ENCODE data around the gene SOX30.
"Not testable (repeated sequence)": the region's sequence is repeated elsewhere in the genome, so short reads cannot be mapped to it uniquely, and the experiment has no call there.

SOX30 gene

GRCh38 chr5:157652377-157652692 lies at the start of gene SOX30:
SOX30 (minus strand) TSS chr5:157652438; CDS start chr5:157652078, 360 bp downstream.
- TF ChIP-seq CTCF (IDR thresholded peaks at IDR 0.05; ENCODE audit: low read depth, low read length) (no peak), EZH2phosphoT487 (IDR thresholded peaks at IDR 0.05; ENCODE audit: low read depth) (no peak)
- no peak within 1 kb of the TSS for H3K4me2 ChIP-seq (ENCODE audit: low read length)
- H3K4me1 ChIP-seq (ENCODE audit: low read length): no peaks in the 10 kb centered on the region
- no peak within 1 kb of the TSS for H2AFZ ChIP-seq (ENCODE audit: low read depth, low read length)
- peaks cover 11% of the 10 kb centered on the region; the same call in 1 of the 2 replicates for H3K9me3 ChIP-seq (ENCODE audit: insufficient read depth, low read length)
- no peaks in the 10 kb centered on the region for H3K79me2 ChIP-seq (ENCODE audit: low read length)
- no peaks in the 10 kb centered on the region for H3K36me3 ChIP-seq (replicated peaks; ENCODE audit: low read depth, low read length)
- no peak within 1 kb of the TSS for H3K27ac ChIP-seq (ENCODE audit: low read length)
- H3K9ac ChIP-seq (ENCODE audit: low read length): no peak within 1 kb of the TSS
- H3K4me3 ChIP-seq (ENCODE audit: low read length): no peak within 1 kb of the TSS
- H3K27me3 ChIP-seq (ENCODE audit: low read depth, low read length): no peaks in the 10 kb centered on the region
- H4K20me1 ChIP-seq (ENCODE audit: insufficient read depth, low read length): no peaks in the 10 kb centered on the region

- not testable (repeated sequence) for H3K79me2 ChIP-seq (ENCODE audit: low read length); H3K4me1 ChIP-seq (ENCODE audit: low read length); H4K20me1 ChIP-seq (ENCODE audit: insufficient read depth, low read length); H3K4me3 ChIP-seq (ENCODE audit: low read length); H3K9ac ChIP-seq (ENCODE audit: low read length); H3K36me3 ChIP-seq (replicated peaks; ENCODE audit: low read depth, low read length); H3K9me3 ChIP-seq (ENCODE audit: insufficient read depth, low read length); H3K27me3 ChIP-seq (ENCODE audit: low read depth, low read length); H3K27ac ChIP-seq (ENCODE audit: low read length); H3K4me2 ChIP-seq (ENCODE audit: low read length); H2AFZ ChIP-seq (ENCODE audit: low read depth, low read length)
Measured at GRCh38 chr5:157698674-157699073, 46.4 kb upstream of the SOX30 start.

GRCh38 chr5:157696154-157696553 lies 43.9 kb upstream of the SOX30 start:
- H3K36me3 ChIP-seq (replicated peaks; ENCODE audit: low read depth, low read length); H3K4me1 ChIP-seq (ENCODE audit: low read length); H3K27me3 ChIP-seq (ENCODE audit: low read depth, low read length); H3K9me3 ChIP-seq (ENCODE audit: insufficient read depth, low read length); H3K27ac ChIP-seq (ENCODE audit: low read length); H4K20me1 ChIP-seq (ENCODE audit: insufficient read depth, low read length); H3K4me2 ChIP-seq (ENCODE audit: low read length); H3K9ac ChIP-seq (ENCODE audit: low read length); H3K4me3 ChIP-seq (ENCODE audit: low read length); H3K79me2 ChIP-seq (ENCODE audit: low read length); H2AFZ ChIP-seq (ENCODE audit: low read depth, low read length): not testable (repeated sequence)

GRCh38 chr5:157693816-157694215 lies 41.6 kb upstream of the SOX30 start:
- not testable (repeated sequence) for H3K4me2 ChIP-seq (ENCODE audit: low read length); H3K79me2 ChIP-seq (ENCODE audit: low read length); H3K27me3 ChIP-seq (ENCODE audit: low read depth, low read length); H3K36me3 ChIP-seq (replicated peaks; ENCODE audit: low read depth, low read length); H3K9me3 ChIP-seq (ENCODE audit: insufficient read depth, low read length); H3K4me3 ChIP-seq (ENCODE audit: low read length); H3K4me1 ChIP-seq (ENCODE audit: low read length); H4K20me1 ChIP-seq (ENCODE audit: insufficient read depth, low read length); H2AFZ ChIP-seq (ENCODE audit: low read depth, low read length); H3K27ac ChIP-seq (ENCODE audit: low read length); H3K9ac ChIP-seq (ENCODE audit: low read length)

- H3K4me3 ChIP-seq (ENCODE audit: low read length): no peak overlapping the region
- no peak overlapping the region for H3K27ac ChIP-seq (ENCODE audit: low read length)
- no peak for TF ChIP-seq EZH2phosphoT487 (IDR thresholded peaks at IDR 0.05; ENCODE audit: low read depth)
- no peak for TF ChIP-seq CTCF (IDR thresholded peaks at IDR 0.05; ENCODE audit: low read depth, low read length)
- no peaks in the 10 kb centered on the region for H4K20me1 ChIP-seq (ENCODE audit: insufficient read depth, low read length)
- no peak overlapping the region for H3K9ac ChIP-seq (ENCODE audit: low read length)
- H3K27me3 ChIP-seq (ENCODE audit: low read depth, low read length): no peaks in the 10 kb centered on the region
- no peak overlapping the region for H3K4me2 ChIP-seq (ENCODE audit: low read length)
- H3K36me3 ChIP-seq (replicated peaks; ENCODE audit: low read depth, low read length): no peaks in the 10 kb centered on the region
- no peak overlapping the region for H2AFZ ChIP-seq (ENCODE audit: low read depth, low read length)
- no peaks in the 10 kb centered on the region for H3K4me1 ChIP-seq (ENCODE audit: low read length)
- H3K79me2 ChIP-seq (ENCODE audit: low read length): no peaks in the 10 kb centered on the region
- no peaks in the 10 kb centered on the region for H3K9me3 ChIP-seq (ENCODE audit: insufficient read depth, low read length)
Measured at GRCh38 chr5:157690690-157691433, 38.6 kb upstream of the SOX30 start.

Data from OCI-LY3 (cell line).